T-helper 17 cell (primary cell): ENCODE results near the gene GCNT2. TPM values are rescaled to one million over a fixed set of nuclear protein-coding genes. Genes with fewer than 3 reads are reported as not detected.
"Not testable (repeated sequence)": the region's sequence is repeated elsewhere in the genome, so short reads cannot be mapped to it uniquely, and the experiment has no call there.

Experiments
- ATAC-seq: fragments of 150-1000 bp; cut with Tn5 transposase; 2 replicates; pipeline ENCODE4 v1.10.0; 2021; ENCODE audit warnings: mild to moderate bottlenecking, moderate library complexity
- DNase-seq, 3 donors: peaks; one replicate each; pipeline versions ENCODE4 v3.0.0 to v3.0.0-alpha.2; 2020 to 2021
- H3K9me3 ChIP-seq: one replicate; pipeline ENCODE4 v1.7.0; 2013; ENCODE audit warnings: low read length, mild to moderate bottlenecking; ENCODE audit not compliant: control insufficient read depth, poor library complexity, severe bottlenecking
- H3K27ac Mint-ChIP-seq: one replicate; pipeline ENCODE4 v1.8.0; 2022; ENCODE audit warnings: mild to moderate bottlenecking, moderate library complexity, mixed read lengths
- H3K27me3 Mint-ChIP-seq: one replicate; pipeline ENCODE4 v1.8.0; 2022; ENCODE audit warnings: mixed read lengths
- H3K36me3 Mint-ChIP-seq: one replicate; pipeline ENCODE4 v1.8.0; 2022; ENCODE audit warnings: low read depth, mixed read lengths
- H3K4me1 Mint-ChIP-seq: one replicate; pipeline ENCODE4 v1.8.0; 2022; ENCODE audit warnings: mild to moderate bottlenecking, mixed read lengths
- H3K4me3 Mint-ChIP-seq: one replicate; pipeline ENCODE4 v1.8.0; 2022; ENCODE audit warnings: mild to moderate bottlenecking, moderate library complexity, mixed read lengths
- total RNA-seq, 4 donors: library from RNA in 2 of 4; stranded (reverse) in 2 of 4; gene quantifications; one replicate each; pipeline ENCODE4 v1.2.3 and lab custom pipeline; 2022 to 2026

The GCNT2 gene
- total RNA-seq, 2 donors from 2014 or later = 2.9 to 4.0 TPM

DNA sequence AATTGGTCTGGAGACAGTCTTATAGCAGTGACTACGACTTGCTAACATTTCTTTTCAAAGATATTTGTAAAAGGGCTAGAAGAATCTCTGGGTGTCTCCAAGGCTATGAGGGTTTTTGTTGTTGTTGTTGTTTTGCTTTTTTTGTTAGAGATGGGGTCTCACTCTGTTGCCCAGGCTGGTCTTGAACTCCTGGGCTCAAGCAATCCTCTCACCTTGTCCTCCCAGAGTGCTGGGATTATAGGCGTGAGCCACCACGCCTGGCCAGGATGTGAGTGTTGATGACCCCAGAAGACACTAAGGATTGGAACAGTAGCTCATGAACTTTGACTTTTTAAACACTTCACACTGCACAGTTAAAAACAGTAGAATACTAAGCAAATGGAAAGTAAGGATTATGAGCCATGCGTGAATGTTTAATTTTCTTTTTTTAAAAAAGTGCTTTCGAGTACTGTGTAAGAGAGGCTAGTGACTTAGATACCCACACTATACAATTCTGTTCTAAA is 76.4 kb downstream of the GCNT2 start:
- Mint-ChIP-seq H3K4me3 (no peak overlapping the region), H3K36me3 (no peaks in the 10 kb centered on the region), H3K27ac (no peak overlapping the region), H3K27me3 (no peaks in the 10 kb centered on the region), H3K4me1 (peaks cover 6% of the 10 kb centered on the region)
- DNase-seq (no peak), ATAC-seq (no peak)
- no peaks in the 10 kb centered on the region for H3K9me3 ChIP-seq

GRCh38 chr6:10598084-10598960 is 77.2 kb downstream of the GCNT2 start:
- H3K4me1 Mint-ChIP-seq = peaks cover 6% of the 10 kb centered on the region

GRCh38 chr6:10599046-10599445 is 77.9 kb downstream of the GCNT2 start:
- Mint-ChIP-seq H3K4me1 (peaks cover 6% of the 10 kb centered on the region), H3K27me3 (no peaks in the 10 kb centered on the region), H3K4me3 (no peak overlapping the region), H3K36me3 (no peaks in the 10 kb centered on the region), H3K27ac (no peak overlapping the region)
- DNase-seq (no peak), ATAC-seq (no peak)
- no peaks in the 10 kb centered on the region for H3K9me3 ChIP-seq

More at GRCh38 chr6:10598084-10598960, 77.2 kb downstream of the GCNT2 start:
- no peak overlapping the region for H3K4me3 Mint-ChIP-seq
- no peak overlapping the region for H3K27ac Mint-ChIP-seq
- ATAC-seq (no peak), DNase-seq (no peak)
- H3K27me3 Mint-ChIP-seq = no peaks in the 10 kb centered on the region
- H3K9me3 ChIP-seq = no peaks in the 10 kb centered on the region
- H3K36me3 Mint-ChIP-seq = no peaks in the 10 kb centered on the region

DNA sequence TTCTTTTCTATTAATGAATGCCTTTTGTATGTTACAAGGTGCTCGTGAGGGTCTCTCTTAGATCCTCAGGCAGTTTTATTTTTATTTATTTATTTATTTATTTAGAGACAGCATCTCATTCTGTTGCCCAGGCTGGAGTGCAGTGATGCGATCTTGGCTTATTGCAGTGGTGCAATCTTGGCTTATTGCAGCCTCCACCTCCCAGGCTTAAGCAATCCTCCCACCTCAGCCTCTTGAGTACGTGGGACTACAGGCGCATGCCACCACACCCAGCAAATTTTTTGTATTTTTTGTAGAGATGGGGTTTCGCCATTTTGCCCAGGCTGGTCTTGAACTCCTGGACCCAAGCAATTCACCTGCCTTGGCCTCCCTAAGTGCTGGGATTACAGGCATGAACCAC is 79.5 kb downstream of the GCNT2 start:
- DNase-seq, H3K27ac Mint-ChIP-seq, H3K36me3 Mint-ChIP-seq, H3K4me3 Mint-ChIP-seq, H3K27me3 Mint-ChIP-seq, H3K9me3 ChIP-seq, ATAC-seq, H3K4me1 Mint-ChIP-seq: not testable (repeated sequence)

DNA sequence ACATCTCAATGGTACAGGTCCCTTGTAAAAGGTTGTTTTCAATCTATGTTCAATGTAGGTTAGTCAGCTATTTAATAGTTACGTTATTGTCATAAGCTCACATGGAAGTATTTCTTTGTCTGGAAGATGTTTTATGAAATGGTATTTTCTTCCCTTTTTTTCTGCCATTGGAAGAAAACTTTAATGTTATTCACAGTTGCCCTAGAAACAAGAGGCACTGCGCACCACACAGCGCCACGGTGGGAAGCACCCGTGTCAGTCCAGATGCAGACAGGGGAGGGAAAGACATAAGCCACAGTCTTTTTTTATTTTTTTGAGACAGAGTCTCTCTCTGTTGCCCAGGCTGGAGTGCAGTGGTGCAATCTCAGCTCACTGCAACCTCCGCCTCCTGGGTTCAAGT is 82.1 kb downstream of the GCNT2 start:
- no peak for ATAC-seq
- H3K36me3 Mint-ChIP-seq = no peaks in the 10 kb centered on the region
- H3K4me3 Mint-ChIP-seq = no peak overlapping the region

GRCh38 chr6:10609038-10609437 is 87.9 kb downstream of the GCNT2 start:
- Mint-ChIP-seq H3K27ac (no peak overlapping the region), H3K4me1 (no peaks in the 10 kb centered on the region)

More for the DNA sequence above, 82.1 kb downstream of the GCNT2 start:
- H3K9me3 ChIP-seq = no peaks in the 10 kb centered on the region
- no peak overlapping the region for H3K27ac Mint-ChIP-seq
- peaks cover 2% of the 10 kb centered on the region for H3K4me1 Mint-ChIP-seq
- DNase-seq = no peak
- H3K27me3 Mint-ChIP-seq = no peaks in the 10 kb centered on the region

DNA sequence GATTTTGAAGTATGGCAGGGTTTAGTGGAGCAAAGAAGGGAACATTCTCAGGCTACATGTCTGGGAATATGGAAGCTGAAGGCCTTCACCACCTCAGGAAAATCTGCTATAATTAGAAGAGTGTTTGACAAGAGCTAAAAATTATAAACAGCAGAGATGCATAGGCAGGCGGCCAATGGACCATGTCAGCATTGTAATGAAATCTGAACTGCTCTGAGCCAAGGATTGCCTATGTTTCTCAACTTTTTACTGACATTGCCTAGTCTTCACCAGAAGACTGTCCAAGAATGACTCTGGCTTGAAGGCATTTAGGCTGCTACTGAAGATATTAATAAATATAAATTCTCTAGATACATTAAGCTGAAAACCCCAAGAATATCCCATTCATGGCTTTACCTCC is 89.1 kb downstream of the GCNT2 start:
- Mint-ChIP-seq H3K27me3 (no peaks in the 10 kb centered on the region), H3K36me3 (no peaks in the 10 kb centered on the region), H3K27ac (no peak overlapping the region), H3K4me1 (no peaks in the 10 kb centered on the region), H3K4me3 (no peak overlapping the region)
- ATAC-seq (no peak), DNase-seq (no peak)
- H3K9me3 ChIP-seq = no peaks in the 10 kb centered on the region

More at GRCh38 chr6:10609038-10609437, 87.9 kb downstream of the GCNT2 start:
- no peak overlapping the region for H3K4me3 Mint-ChIP-seq
- H3K36me3 Mint-ChIP-seq = no peaks in the 10 kb centered on the region
- no peaks in the 10 kb centered on the region for H3K9me3 ChIP-seq
- no peak for ATAC-seq
- H3K27me3 Mint-ChIP-seq = no peaks in the 10 kb centered on the region
- DNase-seq = no peak

- no peak for DNase-seq
- H3K36me3 Mint-ChIP-seq = no peaks in the 10 kb centered on the region
- H3K27ac Mint-ChIP-seq = no peak overlapping the region
- no peaks in the 10 kb centered on the region for H3K4me1 Mint-ChIP-seq
- no peak for ATAC-seq
- H3K9me3 ChIP-seq = no peaks in the 10 kb centered on the region
- H3K4me3 Mint-ChIP-seq = no peak overlapping the region
- no peaks in the 10 kb centered on the region for H3K27me3 Mint-ChIP-seq
Observed at GRCh38 chr6:10612161-10612560, 91.0 kb downstream of the GCNT2 start.

DNA sequence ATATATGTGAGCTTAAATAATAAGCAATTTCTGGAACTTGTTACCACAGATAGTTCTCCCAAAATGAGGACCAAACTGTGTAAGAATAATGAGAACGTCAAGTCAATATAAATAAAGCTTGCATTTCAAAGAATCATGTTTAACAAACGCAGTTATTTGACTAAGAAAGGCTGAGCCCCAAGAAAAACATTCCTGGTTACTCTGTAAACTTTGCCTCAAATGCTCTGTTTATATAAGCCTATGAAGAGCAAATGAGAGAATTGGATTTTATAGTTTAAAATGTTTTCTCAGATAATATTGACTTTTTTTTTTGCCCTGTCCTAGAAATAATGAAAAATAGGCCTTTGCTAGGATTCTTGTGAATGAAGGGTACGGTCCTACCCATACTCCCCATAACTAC is 91.9 kb downstream of the GCNT2 start:
- peaks cover under 1% of the 10 kb centered on the region for H3K4me1 Mint-ChIP-seq
- H3K27me3 Mint-ChIP-seq = no peaks in the 10 kb centered on the region
- no peak for ATAC-seq
- H3K4me3 Mint-ChIP-seq = no peak overlapping the region
- no peak for DNase-seq
- H3K36me3 Mint-ChIP-seq = no peaks in the 10 kb centered on the region
- H3K27ac Mint-ChIP-seq = no peak overlapping the region
- H3K9me3 ChIP-seq = no peaks in the 10 kb centered on the region

- no peaks in the 10 kb centered on the region for H3K36me3 Mint-ChIP-seq
- no peak for ATAC-seq
- no peak overlapping the region for H3K27ac Mint-ChIP-seq
- H3K27me3 Mint-ChIP-seq = no peaks in the 10 kb centered on the region
- peaks cover 3% of the 10 kb centered on the region for H3K4me1 Mint-ChIP-seq
- no peaks in the 10 kb centered on the region for H3K9me3 ChIP-seq
- DNase-seq = no peak
- no peak overlapping the region for H3K4me3 Mint-ChIP-seq
Observed at GRCh38 chr6:10613723-10614122, 92.6 kb downstream of the GCNT2 start.

DNA sequence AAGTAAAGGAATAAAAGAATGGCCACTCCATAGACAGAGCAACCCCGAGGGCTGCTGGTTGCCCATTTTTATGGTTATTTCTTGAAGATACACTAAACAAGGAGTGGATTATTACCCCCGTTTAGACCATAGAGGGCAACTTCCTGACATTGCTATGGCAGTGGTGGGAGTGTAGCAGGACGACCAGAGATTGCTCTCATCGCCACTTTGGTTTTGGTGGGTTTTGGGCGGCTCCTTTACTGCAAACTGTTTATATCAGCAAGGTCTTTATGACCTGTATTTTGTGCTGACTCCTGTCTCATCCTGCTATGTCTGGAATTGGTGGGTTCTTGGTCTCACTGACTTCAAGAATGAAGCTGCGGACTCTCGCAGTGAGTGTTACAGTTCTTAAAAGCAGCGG is 94.5 kb downstream of the GCNT2 start:
- no peak overlapping the region for H3K4me3 Mint-ChIP-seq
- ATAC-seq = no peak
- no peaks in the 10 kb centered on the region for H3K27me3 Mint-ChIP-seq

DNA sequence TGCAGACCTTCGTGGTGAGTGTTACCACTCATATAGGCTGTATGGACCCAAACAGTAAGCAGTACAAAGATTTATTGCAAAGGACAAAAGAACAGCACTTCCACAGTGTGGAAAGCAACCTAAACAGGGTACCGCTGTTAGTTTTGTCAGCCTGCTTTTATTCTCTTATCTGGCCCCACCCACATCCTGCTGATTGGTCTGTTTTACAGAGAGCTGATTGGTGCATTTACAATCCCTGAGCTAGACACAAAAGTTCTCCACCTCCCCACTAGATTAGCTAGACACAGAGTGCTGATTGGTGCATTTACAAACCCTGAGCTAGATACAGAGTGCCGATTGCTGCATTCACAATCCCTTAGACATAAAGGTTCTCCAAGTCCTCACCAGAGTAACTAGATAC is 95.1 kb downstream of the GCNT2 start:
- not testable (repeated sequence) for H3K27ac Mint-ChIP-seq, H3K27me3 Mint-ChIP-seq, H3K4me1 Mint-ChIP-seq, H3K9me3 ChIP-seq, ATAC-seq, H3K36me3 Mint-ChIP-seq, H3K4me3 Mint-ChIP-seq, DNase-seq

More for the DNA sequence above, 94.5 kb downstream of the GCNT2 start:
- H3K4me1 Mint-ChIP-seq = peaks cover 3% of the 10 kb centered on the region
- no peak overlapping the region for H3K27ac Mint-ChIP-seq
- no peaks in the 10 kb centered on the region for H3K9me3 ChIP-seq
- DNase-seq = no peak
- no peaks in the 10 kb centered on the region for H3K36me3 Mint-ChIP-seq

DNA sequence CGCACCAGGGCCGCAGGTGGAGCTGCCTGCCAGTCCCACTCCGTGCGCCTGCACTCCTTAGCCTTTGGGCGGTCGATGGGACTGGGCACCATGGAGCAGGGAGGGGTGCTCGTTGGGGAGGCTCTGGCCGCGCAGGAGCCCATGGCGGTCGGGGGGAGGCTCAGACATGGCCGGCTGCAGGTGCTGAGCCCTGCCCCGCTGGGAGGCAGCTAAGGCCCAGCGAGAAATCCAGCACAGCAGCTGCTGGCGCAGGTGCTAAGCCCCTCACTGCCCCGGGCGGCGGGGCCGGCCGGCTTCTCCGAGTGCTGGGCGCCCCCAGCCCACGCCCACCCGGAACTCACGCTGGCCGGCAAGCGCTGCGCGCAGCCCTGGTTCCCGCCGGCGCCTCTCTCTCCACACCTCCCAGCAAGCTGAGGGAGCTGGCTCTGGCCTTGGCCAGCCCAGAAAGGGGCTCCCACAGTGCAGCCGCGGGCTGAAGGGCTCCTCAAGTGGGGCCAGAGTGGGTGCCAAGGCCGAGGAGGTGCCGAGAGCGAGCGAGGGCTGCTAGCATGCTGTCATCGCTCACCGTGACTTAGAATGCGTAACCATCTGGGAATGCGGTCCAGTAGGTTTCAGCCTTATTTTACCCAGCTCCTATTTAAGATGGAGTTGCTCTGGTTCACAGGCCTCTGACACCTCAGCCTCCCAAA is 96.0 kb downstream of the GCNT2 start:
- H3K4me3 Mint-ChIP-seq = no peak overlapping the region
- H3K27ac Mint-ChIP-seq = no peak overlapping the region
- peaks cover 2% of the 10 kb centered on the region for H3K36me3 Mint-ChIP-seq
- H3K9me3 ChIP-seq = no peaks in the 10 kb centered on the region
- H3K4me1 Mint-ChIP-seq = peaks cover 3% of the 10 kb centered on the region
- no peaks in the 10 kb centered on the region for H3K27me3 Mint-ChIP-seq
- ATAC-seq (no peak), DNase-seq (no peak)
